DOHH2 (cell line): Measurements from ENCODE around the gene AP3B1.
"Not testable (repeated sequence)": the region's sequence is repeated elsewhere in the genome, so short reads cannot be mapped to it uniquely, and the experiment has no call there.

ENCODE experiments used
- H3F3A ChIP-seq: fragments of 200-600 bp; sonication (generic), shearing (Covaris generic); 2 replicates; pipeline ENCODE4 v1.6.0; 2016; ENCODE audit warnings: antibody characterized with exemption, mild to moderate bottlenecking; ENCODE audit not compliant: control insufficient read depth, insufficient read depth
- H3K27ac ChIP-seq: fragments of 200-600 bp; sonication (generic); 2 replicates; pipeline ENCODE4 v1.5.1; 2014; ENCODE audit warnings: low read depth, mild to moderate bottlenecking, low read length, moderate library complexity
- H3K27me3 ChIP-seq: fragments of 200-600 bp; sonication (generic); 2 replicates; pipeline ENCODE4 v1.6.1; 2014; ENCODE audit warnings: mild to moderate bottlenecking, low read length, mixed read lengths; ENCODE audit not compliant: control insufficient read depth
- H3K36me3 ChIP-seq: fragments of 200-600 bp; sonication (generic); 2 replicates; pipeline ENCODE4 v1.6.1; 2014; ENCODE audit warnings: mild to moderate bottlenecking, low read length, moderate library complexity, mixed read lengths; ENCODE audit not compliant: control insufficient read depth
- H3K4me1 ChIP-seq: fragments of 200-600 bp; sonication (generic); 2 replicates; pipeline ENCODE4 v1.6.1; 2014; ENCODE audit warnings: mild to moderate bottlenecking, low read length, mixed read lengths; ENCODE audit not compliant: control insufficient read depth
- H3K4me2 ChIP-seq: fragments of 200-600 bp; sonication (generic); 2 replicates; pipeline ENCODE4 v1.6.0; 2014; ENCODE audit warnings: mild to moderate bottlenecking, low read length, moderate library complexity
- H3K4me3 ChIP-seq: fragments of 200-600 bp; sonication (generic); 2 replicates; pipeline ENCODE4 v1.5.1; 2014; ENCODE audit warnings: mild to moderate bottlenecking, low read length, mixed read lengths
- H3K79me2 ChIP-seq: fragments of 200-600 bp; sonication (generic); 2 replicates; pipeline ENCODE4 v1.6.1; 2014; ENCODE audit warnings: mild to moderate bottlenecking, low read length, mixed read lengths; ENCODE audit not compliant: control insufficient read depth
- H3K9me2 ChIP-seq: fragments of 200-600 bp; sonication (generic); replicated peaks from 2 replicates; pipeline ENCODE4 v1.6.1; 2014; ENCODE audit warnings: mild to moderate bottlenecking, low read length, mixed read lengths; ENCODE audit not compliant: control insufficient read depth
- H3K9me3 ChIP-seq: fragments of 200-600 bp; sonication (generic); 2 replicates; pipeline ENCODE4 v1.6.1; 2014; ENCODE audit warnings: antibody characterized with exemption, low read length, mixed read lengths; ENCODE audit not compliant: control insufficient read depth, insufficient read depth
- H4K20me1 ChIP-seq: fragments of 200-600 bp; sonication (generic); 2 replicates; pipeline ENCODE4 v1.6.0; 2014; ENCODE audit warnings: low read depth, mild to moderate bottlenecking, antibody characterized with exemption, low read length, moderate library complexity; ENCODE audit not compliant: control insufficient read depth, insufficient read depth
- CTCF ChIP-seq: fragments of 200-600 bp; sonication (generic); IDR thresholded peaks from one replicate; pipeline ENCODE4 v1.5.1; 2014; ENCODE audit warnings: antibody characterized with exemption, mild to moderate bottlenecking, low read depth, low read length; ENCODE audit not compliant: poor library complexity, severe bottlenecking
- EZH2phosphoT487 ChIP-seq: fragments of 200-600 bp; sonication (generic); IDR thresholded peaks from 2 replicates; pipeline ENCODE4 v1.6.1; 2017; ENCODE audit warnings: borderline replicate concordance, mild to moderate bottlenecking, antibody characterized with exemption, low read length, moderate library complexity, mixed read lengths

AP3B1 gene

GRCh38 chr5:78211052-78211451, 83.4 kb downstream of the AP3B1 start:
- no peaks in the 10 kb centered on the region for H3K27me3 ChIP-seq
- no peaks in the 10 kb centered on the region for H3K4me1 ChIP-seq
- no peaks in the 10 kb centered on the region for H3K9me2 ChIP-seq
- H3F3A ChIP-seq: no peaks in the 10 kb centered on the region; the same call in 1 of the 2 replicates
- no peaks in the 10 kb centered on the region for H3K79me2 ChIP-seq
- peaks cover 15% of the 10 kb centered on the region for H3K36me3 ChIP-seq
- no peaks in the 10 kb centered on the region for H3K9me3 ChIP-seq
- H3K4me2 ChIP-seq: no peak overlapping the region
- no peaks in the 10 kb centered on the region for H4K20me1 ChIP-seq
- H3K4me3 ChIP-seq: no peak overlapping the region
- no peak overlapping the region for H3K27ac ChIP-seq
- no peak for TF ChIP-seq CTCF
- TF ChIP-seq EZH2phosphoT487: no peak

- no peaks in the 10 kb centered on the region for H3K9me2 ChIP-seq
- H3K4me1 ChIP-seq: no peaks in the 10 kb centered on the region
- no peaks in the 10 kb centered on the region for H3F3A ChIP-seq
- no peak overlapping the region for H3K27ac ChIP-seq
- no peak overlapping the region for H3K4me3 ChIP-seq
- H4K20me1 ChIP-seq: no peaks in the 10 kb centered on the region
- no peak for TF ChIP-seq CTCF
- TF ChIP-seq EZH2phosphoT487: no peak
- no peaks in the 10 kb centered on the region for H3K27me3 ChIP-seq
- H3K4me2 ChIP-seq: no peak overlapping the region
- H3K9me3 ChIP-seq: no peaks in the 10 kb centered on the region; the same call in 1 of the 2 replicates
- H3K79me2 ChIP-seq: no peaks in the 10 kb centered on the region
- peaks cover 23% of the 10 kb centered on the region for H3K36me3 ChIP-seq
Observed at GRCh38 chr5:78204241-78204640, 90.3 kb downstream of the AP3B1 start.

GRCh38 chr5:78203815-78204214, 90.7 kb downstream of the AP3B1 start:
- TF ChIP-seq CTCF (no peak), EZH2phosphoT487 (no peak)
- Histone ChIP-seq H3K27me3 (no peaks in the 10 kb centered on the region), H3K36me3 (peaks cover 23% of the 10 kb centered on the region), H3K9me3 (no peaks in the 10 kb centered on the region; the same call in 1 of the 2 replicates), H3K4me3 (no peak overlapping the region), H3K4me1 (no peaks in the 10 kb centered on the region), H3K27ac (no peak overlapping the region), H4K20me1 (no peaks in the 10 kb centered on the region), H3K9me2 (no peaks in the 10 kb centered on the region), H3F3A (no peaks in the 10 kb centered on the region), H3K4me2 (no peak overlapping the region), H3K79me2 (no peaks in the 10 kb centered on the region)

- Histone ChIP-seq H3F3A (0 out of 2 replicates have a peak, but pooled peaks cover 2% of the 10 kb centered on the region), H4K20me1 (no peaks in the 10 kb centered on the region), H3K79me2 (no peaks in the 10 kb centered on the region), H3K9me3 (no peaks in the 10 kb centered on the region), H3K4me1 (no peaks in the 10 kb centered on the region), H3K9me2 (no peaks in the 10 kb centered on the region), H3K27me3 (no peaks in the 10 kb centered on the region), H3K36me3 (no peaks in the 10 kb centered on the region), H3K4me3 (no peak overlapping the region), H3K4me2 (no peak overlapping the region), H3K27ac (no peak overlapping the region)
- TF ChIP-seq CTCF (no peak), EZH2phosphoT487 (no peak)
Observed at GRCh38 chr5:78190402-78190801, 104.1 kb downstream of the AP3B1 start.

- H3K79me2 ChIP-seq, H3F3A ChIP-seq, H3K27ac ChIP-seq, H4K20me1 ChIP-seq, H3K4me3 ChIP-seq, H3K36me3 ChIP-seq, H3K9me3 ChIP-seq, H3K9me2 ChIP-seq, H3K27me3 ChIP-seq, H3K4me2 ChIP-seq, H3K4me1 ChIP-seq: not testable (repeated sequence)
Observed at GRCh38 chr5:78188681-78189080, 105.8 kb downstream of the AP3B1 start.
